Coronary artery (tissue), 2 donors: ENCODE data around the gene PCP2.

ENCODE experiments used
- DNase-seq: peaks from one replicate; pipeline ENCODE4 v3.0.0-alpha.2; 2017; ENCODE audit warnings: low spot score
- H3K27ac ChIP-seq, 2 donors: fragments of 200-600 bp; sonication (generic); one replicate each; pipeline ENCODE4 v1.5.1; 2016 to 2019
- H3K4me3 ChIP-seq: fragments of 200-600 bp; sonication (generic); 2 replicates; pipeline ENCODE4 v1.5.1; 2016; ENCODE audit warnings: mild to moderate bottlenecking, moderate library complexity
- TF ChIP-seq, protein P1 (sequence below): fragments of 200-600 bp; sonication (generic); IDR thresholded peaks from one replicate; pipeline ENCODE4 v1.5.1; 2019; ENCODE audit warnings: antibody characterized with exemption

PCP2 gene

DNA sequence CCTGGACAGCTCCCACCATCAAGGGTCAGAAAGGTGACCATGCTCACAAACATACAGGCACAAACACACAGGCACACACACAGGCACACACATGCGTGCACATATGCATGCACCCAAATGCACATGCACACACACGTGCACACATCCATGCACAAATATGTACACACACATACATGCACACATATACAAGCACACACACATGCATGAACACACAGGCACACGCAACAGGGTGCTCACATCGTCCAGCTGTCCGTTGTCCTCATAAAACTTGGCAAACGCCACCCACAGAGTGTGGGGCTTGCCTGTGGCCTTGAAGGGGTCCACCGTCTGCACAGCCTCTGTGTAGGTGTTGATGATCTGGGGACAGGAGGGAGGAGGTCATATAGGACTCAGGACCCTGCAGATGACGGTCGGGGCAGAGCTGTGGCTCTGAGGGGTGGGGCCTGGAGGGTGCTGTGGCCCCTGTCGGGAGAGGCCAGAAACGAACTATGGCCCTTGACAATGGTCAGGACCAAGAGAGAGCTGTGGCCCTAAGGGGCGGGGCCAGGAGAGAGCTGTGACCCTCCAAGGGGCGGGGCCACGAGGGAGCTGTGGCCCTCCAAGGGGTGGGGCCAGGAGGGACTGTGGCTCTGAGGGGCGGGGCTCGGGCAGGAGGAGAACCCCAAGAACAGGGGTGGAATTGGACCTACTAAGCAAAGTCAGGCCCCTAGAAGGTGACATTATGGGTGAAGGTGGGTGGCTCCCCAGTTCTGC, 10.4 kb downstream of the PCP2 start:
- DNase-seq: no peak
- no peak overlapping the region for H3K27ac ChIP-seq
- no peak overlapping the region for H3K4me3 ChIP-seq
- TF ChIP-seq, protein P1, sequence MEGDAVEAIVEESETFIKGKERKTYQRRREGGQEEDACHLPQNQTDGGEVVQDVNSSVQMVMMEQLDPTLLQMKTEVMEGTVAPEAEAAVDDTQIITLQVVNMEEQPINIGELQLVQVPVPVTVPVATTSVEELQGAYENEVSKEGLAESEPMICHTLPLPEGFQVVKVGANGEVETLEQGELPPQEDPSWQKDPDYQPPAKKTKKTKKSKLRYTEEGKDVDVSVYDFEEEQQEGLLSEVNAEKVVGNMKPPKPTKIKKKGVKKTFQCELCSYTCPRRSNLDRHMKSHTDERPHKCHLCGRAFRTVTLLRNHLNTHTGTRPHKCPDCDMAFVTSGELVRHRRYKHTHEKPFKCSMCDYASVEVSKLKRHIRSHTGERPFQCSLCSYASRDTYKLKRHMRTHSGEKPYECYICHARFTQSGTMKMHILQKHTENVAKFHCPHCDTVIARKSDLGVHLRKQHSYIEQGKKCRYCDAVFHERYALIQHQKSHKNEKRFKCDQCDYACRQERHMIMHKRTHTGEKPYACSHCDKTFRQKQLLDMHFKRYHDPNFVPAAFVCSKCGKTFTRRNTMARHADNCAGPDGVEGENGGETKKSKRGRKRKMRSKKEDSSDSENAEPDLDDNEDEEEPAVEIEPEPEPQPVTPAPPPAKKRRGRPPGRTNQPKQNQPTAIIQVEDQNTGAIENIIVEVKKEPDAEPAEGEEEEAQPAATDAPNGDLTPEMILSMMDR: no peak

DNA sequence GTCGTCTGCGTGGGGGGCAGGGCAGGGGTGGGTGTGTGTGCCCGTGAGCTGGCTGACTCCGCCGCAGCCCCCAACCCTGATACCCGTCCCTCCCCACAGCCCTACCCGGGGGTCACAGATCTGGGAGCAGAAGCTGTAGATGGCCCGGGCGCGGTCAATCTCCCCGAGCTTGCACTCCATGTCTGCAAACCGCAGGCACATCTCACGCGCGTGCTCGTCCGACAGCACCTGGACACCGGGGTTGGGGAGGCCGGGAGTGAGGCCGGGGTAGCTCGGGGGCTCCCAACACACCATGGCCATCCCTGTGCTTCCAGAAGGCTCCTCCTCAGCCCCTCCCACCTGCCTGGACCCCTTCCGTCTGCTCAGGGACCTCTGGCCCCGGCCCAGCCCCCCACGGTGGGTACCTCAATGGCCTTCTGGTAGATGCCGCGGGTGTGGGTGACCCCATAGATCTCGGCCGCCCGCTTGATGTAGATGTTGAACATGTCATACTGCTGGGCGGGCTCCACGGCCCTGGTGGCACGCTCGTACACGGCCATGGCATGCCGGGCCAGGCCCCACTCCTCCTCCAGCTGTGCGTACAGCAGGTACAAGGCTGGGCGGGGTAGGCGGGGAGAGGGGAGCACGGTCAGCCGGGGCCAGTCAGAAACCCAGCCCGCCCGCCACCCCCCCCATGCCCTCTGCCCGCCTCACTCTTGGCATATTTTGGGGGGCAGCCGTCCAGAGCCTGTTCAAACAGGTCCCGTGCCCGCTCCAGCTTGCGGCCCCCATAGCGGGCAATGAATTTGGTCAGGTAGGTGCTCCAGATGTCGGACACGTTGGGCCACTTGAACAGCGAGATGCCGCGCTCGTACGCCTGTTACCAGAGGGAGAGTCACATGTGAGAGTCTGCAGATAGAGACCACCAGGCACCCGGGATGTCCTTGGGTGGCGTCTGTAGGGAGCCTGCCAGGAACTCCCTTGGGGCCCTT, 12.8 kb downstream of the PCP2 start:
- TF ChIP-seq, protein P1: no peak
- H3K4me3 ChIP-seq: no peak overlapping the region
- DNase-seq: no peak
- no peak overlapping the region for H3K27ac ChIP-seq

DNA sequence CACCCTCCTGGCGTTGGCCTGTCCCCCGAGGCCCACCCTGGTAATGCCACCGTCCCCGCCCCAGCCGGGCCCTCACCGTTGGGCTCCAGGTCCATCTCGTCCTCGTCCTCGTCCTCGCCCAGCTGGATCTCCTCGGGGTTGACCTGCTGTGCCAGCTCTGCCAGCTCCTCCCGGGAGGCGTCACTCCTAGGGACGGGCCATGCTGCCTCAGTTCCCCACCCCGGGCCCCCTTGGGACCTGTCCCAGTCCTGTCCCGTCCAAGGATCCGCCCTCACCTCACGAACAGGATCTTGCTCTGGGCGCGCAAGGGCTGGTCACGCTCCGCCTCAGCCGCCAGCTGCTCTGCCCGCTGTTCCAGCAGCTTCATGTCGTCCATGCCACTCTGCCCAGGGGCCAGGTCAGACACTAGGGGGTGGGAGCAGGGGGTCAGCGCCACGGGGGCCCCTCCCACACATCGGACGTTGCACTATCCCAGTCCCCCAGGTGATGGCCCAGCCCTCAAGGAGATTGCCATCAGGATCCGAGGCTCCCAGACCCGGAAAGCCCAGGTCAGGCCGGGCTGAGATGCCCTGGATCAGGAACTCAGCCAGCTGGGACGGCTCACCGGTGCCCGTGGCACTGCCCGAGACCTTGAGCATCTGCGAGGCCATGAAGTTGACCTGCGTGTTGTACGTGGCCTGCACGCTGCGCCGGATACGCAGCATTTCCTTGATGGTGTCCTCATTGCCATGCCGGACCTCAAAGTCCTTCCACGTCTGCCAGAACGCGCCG, 13.7 kb downstream of the PCP2 start:
- DNase-seq: no peak
- TF ChIP-seq, protein P1: no peak
- H3K27ac ChIP-seq: no peak overlapping the region
- H3K4me3 ChIP-seq: no peak overlapping the region

DNA sequence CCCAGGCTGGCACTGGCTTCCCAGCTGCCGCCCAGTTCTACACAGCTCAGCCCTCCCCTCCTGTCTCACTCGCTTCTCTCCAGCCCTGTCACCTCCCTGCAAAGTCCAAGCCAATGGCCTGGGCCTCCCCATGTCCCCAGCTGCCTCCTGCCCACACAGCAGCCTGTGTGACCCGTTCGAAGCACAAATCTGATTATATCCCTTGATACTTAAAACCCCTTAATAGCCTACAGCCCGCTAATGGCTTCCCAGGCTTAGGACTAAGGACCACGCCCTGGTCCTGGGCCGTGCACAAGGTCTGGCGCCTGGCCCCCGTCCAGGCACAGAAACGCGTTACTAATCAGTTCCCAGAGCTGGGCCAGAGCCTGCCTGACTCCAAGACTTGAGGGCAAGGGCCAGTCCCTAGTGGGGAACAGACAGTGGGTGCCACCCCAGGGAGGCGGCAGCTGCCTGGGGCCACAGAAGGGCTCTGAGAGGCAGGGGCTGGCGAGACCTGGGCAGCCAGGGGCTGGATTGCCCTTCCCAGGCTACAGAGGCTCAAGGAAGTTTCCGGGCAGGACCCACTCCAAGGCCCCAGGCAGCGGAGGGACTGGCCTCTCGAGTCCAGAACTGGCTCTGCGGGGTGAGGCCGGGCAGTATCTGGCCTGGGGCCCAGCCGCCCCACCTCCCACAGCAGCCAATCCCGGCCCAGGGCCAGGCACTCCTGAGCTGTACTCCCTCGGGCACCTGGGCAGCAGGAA, 14.6 kb downstream of the PCP2 start:
- no peak for DNase-seq
- TF ChIP-seq, protein P1: no peak
- no peak overlapping the region for H3K27ac ChIP-seq
- no peak overlapping the region for H3K4me3 ChIP-seq

DNA sequence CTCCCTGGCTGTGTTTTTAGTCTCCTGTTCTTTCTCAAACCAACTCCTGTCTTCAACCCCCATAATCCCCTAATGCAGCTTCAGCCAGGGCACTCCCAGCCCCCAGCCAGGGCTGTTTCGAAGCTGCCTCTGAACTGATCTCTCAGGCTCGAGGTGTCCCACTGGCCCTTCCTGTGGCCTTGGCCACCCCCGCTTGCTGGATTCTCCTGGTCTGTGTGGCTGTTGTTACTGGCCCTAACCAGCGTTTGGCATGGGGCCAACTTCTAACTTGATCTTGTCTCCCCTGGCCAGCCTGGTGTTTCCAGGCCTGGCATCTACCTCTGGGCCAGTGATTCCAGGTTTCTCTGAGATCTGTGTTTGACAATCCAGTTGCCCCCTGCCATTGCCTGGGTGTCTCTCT, 15.2 kb downstream of the PCP2 start:
- no peak overlapping the region for H3K27ac ChIP-seq
- no peak for DNase-seq
- no peak overlapping the region for H3K4me3 ChIP-seq
- TF ChIP-seq, protein P1: no peak

DNA sequence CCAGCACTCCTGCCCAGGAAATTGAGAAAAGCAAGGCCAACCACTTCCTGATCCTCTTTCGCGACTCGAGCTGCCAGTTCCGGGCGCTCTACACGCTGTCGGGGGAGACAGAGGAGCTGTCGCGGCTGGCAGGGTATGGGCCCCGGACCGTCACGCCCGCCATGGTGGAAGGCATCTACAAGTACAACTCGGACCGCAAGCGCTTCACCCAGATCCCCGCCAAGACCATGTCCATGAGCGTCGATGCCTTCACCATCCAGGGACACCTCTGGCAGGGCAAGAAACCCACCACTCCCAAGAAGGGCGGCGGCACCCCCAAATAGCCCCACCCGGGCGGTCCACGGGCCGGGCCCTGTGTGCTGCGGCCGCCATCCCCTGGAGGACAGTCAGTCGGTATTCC, 15.8 kb downstream of the PCP2 start:
- DNase-seq: no peak
- TF ChIP-seq, protein P1: no peak
- Histone ChIP-seq H3K4me3 (no peak overlapping the region), H3K27ac (no peak overlapping the region)
